OCI-LY3 (cell line): ENCODE results near the gene RPL29.

Experiments used
- CTCF ChIP-seq: fragments of 200-600, 300-600 bp; sonication (generic); IDR thresholded peaks from 2 replicates; pipeline ENCODE4 v1.5.1; 2014; ENCODE audit warnings: antibody characterized with exemption, low read length, low read depth
- EZH2phosphoT487 ChIP-seq: fragments of 200-600 bp; shearing (Covaris generic); IDR thresholded peaks from 2 replicates; pipeline ENCODE4 v1.6.1; 2018; ENCODE audit warnings: antibody characterized with exemption, mixed run types, low read depth

DNA sequence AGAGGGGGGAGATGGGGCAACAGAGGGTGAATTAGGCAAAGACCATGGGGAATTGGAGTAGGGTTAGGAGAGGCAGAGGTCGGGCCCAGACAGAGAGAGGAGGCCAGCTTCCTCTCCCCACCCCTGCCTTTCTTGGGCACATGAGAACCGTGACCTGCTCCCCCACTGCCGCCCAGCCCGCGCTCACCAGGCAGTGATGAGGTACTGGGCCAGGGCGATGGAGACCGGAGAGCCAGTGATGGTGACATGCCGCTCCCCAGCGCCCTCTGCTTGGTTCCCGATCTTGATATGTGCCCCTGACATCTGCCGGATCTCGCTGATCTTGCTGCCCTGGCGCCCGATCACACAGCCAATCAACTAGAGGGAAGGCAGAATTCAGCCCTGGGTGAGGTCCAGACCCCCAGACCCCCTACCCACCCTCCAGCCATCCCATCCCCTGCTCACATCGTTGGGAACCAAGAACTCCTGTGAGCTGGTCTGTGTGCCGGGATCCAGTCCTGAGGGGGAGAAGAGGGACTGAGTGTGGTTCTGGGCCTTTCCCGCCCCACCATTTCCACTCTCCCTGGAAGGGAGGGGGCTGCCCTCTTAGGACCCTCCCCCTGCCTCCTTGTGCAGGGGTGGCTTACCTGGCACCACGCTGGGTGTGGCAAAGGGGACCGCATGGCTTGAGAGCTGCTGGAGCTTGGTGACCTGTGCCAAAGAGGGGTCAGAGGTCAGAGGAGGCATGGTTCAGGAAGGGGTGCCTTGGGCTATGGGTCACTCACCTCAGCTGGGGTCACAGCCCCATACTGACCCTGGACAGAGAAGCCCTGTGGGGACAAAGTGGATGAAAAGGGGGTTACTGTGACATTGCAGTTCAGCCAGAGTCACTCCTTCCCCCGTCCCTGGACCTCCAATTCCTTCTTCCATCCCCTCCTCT lies 36.8 kb downstream of the RPL29 start:
- TF ChIP-seq CTCF, result no peak
- TF ChIP-seq EZH2phosphoT487, result no peak
